ENCODE results near the gene PTTG1IP. TPM values are rescaled to one million over a fixed set of nuclear protein-coding genes. Genes with fewer than 3 reads are reported as not detected.

Gene PTTG1IP
- total and polyA plus RNA-seq, 2 of the 13 experiments (the other 11 are each of a cell fraction or from before 2014, with no cell fraction given), result 161 to 700 TPM

- TF ChIP-seq POGK (CRISPR knock-in tag; conservative IDR thresholded peaks at IDR 0.05) (peak; percentile 31; the same call in 1 of the 2 replicates), ZNF260 (CRISPR knock-in tag; IDR thresholded peaks at IDR 0.05; ENCODE audit: borderline replicate concordance, low read depth) (no peak), CBX5 (CRISPR knock-in tag; IDR thresholded peaks at IDR 0.05; ENCODE audit: borderline replicate concordance) (no peak), ZNF747 (CRISPR knock-in tag; IDR thresholded peaks at IDR 0.05; ENCODE audit: borderline replicate concordance) (no peak), NFIC (IDR thresholded peaks at IDR 0.05; ENCODE audit: low read length) (no peak), ZNF407 (CRISPR knock-in tag; IDR thresholded peaks at IDR 0.05; ENCODE audit: not compliant biosample characterization) (no peak), YEATS4 (CRISPR knock-in tag; IDR thresholded peaks at IDR 0.05; ENCODE audit: borderline replicate concordance) (no peak), GABPB1 (CRISPR knock-in tag; IDR thresholded peaks at IDR 0.05) (peak; percentile 69), TRIM22 (IDR thresholded peaks at IDR 0.05) (no peak), ELF3 (CRISPR knock-in tag; IDR thresholded peaks at IDR 0.05) (0 out of 2 replicates have a peak, but pooled peaks have one; percentile 9), HDAC2 (CRISPR knock-in tag; IDR thresholded peaks at IDR 0.05) (peak; percentile 36; the same call in 1 of the 2 replicates), NR1H2 (CRISPR knock-in tag; IDR thresholded peaks at IDR 0.05; ENCODE audit: borderline replicate concordance, low read depth) (no peak), MLX (CRISPR knock-in tag; IDR thresholded peaks at IDR 0.05) (no peak), ZFY (CRISPR knock-in tag; IDR thresholded peaks at IDR 0.05) (peak; percentile 67), RARA (CRISPR knock-in tag; IDR thresholded peaks at IDR 0.05) (peak; percentile 40), SP1 (IDR thresholded peaks at IDR 0.05) (no peak), SP1 (CRISPR knock-in tag; IDR thresholded peaks at IDR 0.05) (0 out of 2 replicates have a peak, but pooled peaks have one; percentile 20), ZNF335 (CRISPR knock-in tag; IDR thresholded peaks at IDR 0.05) (no peak), ZNF143 (CRISPR knock-in tag; IDR thresholded peaks at IDR 0.05) (no peak)
These were observed 70.9 kb downstream of the PTTG1IP start (continued) for GRCh38 chr21:44802396-44803153.

Measured in HepG2 (cell line).